GM18498 (cell line): Measurements from ENCODE around the gene MICAL2.
"Not testable (repeated sequence)": the region's sequence is repeated elsewhere in the genome, so short reads cannot be mapped to it uniquely, and the experiment has no call there.

ENCODE experiments used
- ATAC-seq: cut with Tn5 transposase; IDR thresholded peaks from one replicate; pipeline ENCODE4 v1.9.1; 2021; ENCODE audit warnings: mild to moderate bottlenecking, moderate library complexity; ENCODE audit not compliant: unreplicated experiment

MICAL2 gene

GRCh38 chr11:12131943-12132789 lies 21.8 kb downstream of the MICAL2 start:
- no peak for ATAC-seq

GRCh38 chr11:12132790-12133145 lies 22.4 kb downstream of the MICAL2 start:
- no peak for ATAC-seq

- ATAC-seq: peak; percentile 87
These were observed 23.3 kb downstream of the MICAL2 start for GRCh38 chr11:12133547-12134235.

GRCh38 chr11:12134236-12134585 lies 23.8 kb downstream of the MICAL2 start:
- ATAC-seq: no peak

GRCh38 chr11:12135185-12135584 lies 24.8 kb downstream of the MICAL2 start:
- no peak for ATAC-seq

GRCh38 chr11:12137005-12137690 lies 26.8 kb downstream of the MICAL2 start:
- no peak for ATAC-seq

GRCh38 chr11:12137938-12138731 lies 27.7 kb downstream of the MICAL2 start:
- ATAC-seq: no peak

- no peak for ATAC-seq
These were observed 28.9 kb downstream of the MICAL2 start for GRCh38 chr11:12139144-12139881.

GRCh38 chr11:12140186-12140793 lies 29.9 kb downstream of the MICAL2 start:
- ATAC-seq: no peak

- ATAC-seq: no peak
These were observed 30.9 kb downstream of the MICAL2 start for GRCh38 chr11:12141283-12141682.

GRCh38 chr11:12142176-12142575 lies 31.8 kb downstream of the MICAL2 start:
- no peak for ATAC-seq

GRCh38 chr11:12142909-12143308 lies 32.5 kb downstream of the MICAL2 start:
- ATAC-seq: no peak

GRCh38 chr11:12143461-12144258 lies 33.3 kb downstream of the MICAL2 start:
- ATAC-seq: no peak

GRCh38 chr11:12144330-12145174 lies 34.2 kb downstream of the MICAL2 start:
- no peak for ATAC-seq

GRCh38 chr11:12146678-12147077 lies 36.3 kb downstream of the MICAL2 start:
- not testable (repeated sequence) for ATAC-seq

- ATAC-seq: no peak
These were observed 37.4 kb downstream of the MICAL2 start for GRCh38 chr11:12147827-12148226.

GRCh38 chr11:12148466-12148865 lies 38.1 kb downstream of the MICAL2 start:
- no peak for ATAC-seq

- no peak for ATAC-seq
These were observed 38.5 kb downstream of the MICAL2 start for GRCh38 chr11:12148882-12149281.
